Endothelial cell of umbilical vein (primary cell): Measurements from ENCODE around the gene CTDSPL.

Experiments used
- CTCF ChIP-seq, 2 donors: IDR thresholded peaks; 1 replicate in 1 of 2; 2 replicates in 1 of 2; pipeline ENCODE4 v1.5.1; 2011; ENCODE audit warnings: low read length in 2 of 2, mild to moderate bottlenecking in 2 of 2, moderate library complexity in 2 of 2, control low read depth in 1 of 2, inconsistent platforms in 1 of 2, low read depth in 1 of 2; ENCODE audit not compliant: insufficient read depth in 1 of 2; ENCODE audit errors: extremely low read depth in 1 of 2
- EZH2 ChIP-seq: IDR thresholded peaks from 2 replicates; pipeline ENCODE4 v1.6.1; 2012; ENCODE audit warnings: borderline replicate concordance, low read depth, mild to moderate bottlenecking, moderate library complexity, low read length, inconsistent platforms; ENCODE audit not compliant: severe bottlenecking
- FOS ChIP-seq: IDR thresholded peaks from 2 replicates; pipeline ENCODE4 v1.6.1; 2011; ENCODE audit warnings: mild to moderate bottlenecking, low read length, moderate library complexity, borderline replicate concordance; ENCODE audit not compliant: insufficient read depth
- JUN ChIP-seq: IDR thresholded peaks from 2 replicates; pipeline ENCODE4 v1.6.1; 2011; ENCODE audit warnings: borderline replicate concordance, low read depth; ENCODE audit not compliant: insufficient read length, insufficient read depth
- MAX ChIP-seq: IDR thresholded peaks from 2 replicates; pipeline ENCODE4 v1.6.1; 2011; ENCODE audit not compliant: insufficient read depth, insufficient read length
- POLR2A ChIP-seq: IDR thresholded peaks from 2 replicates; pipeline ENCODE4 v1.6.1; 2012; ENCODE audit warnings: low read depth, mild to moderate bottlenecking, control low read depth, low read length
- POLR2AphosphoS5 ChIP-seq: IDR thresholded peaks from 2 replicates; pipeline ENCODE4 v1.6.1; 2012; ENCODE audit warnings: low read depth, mild to moderate bottlenecking, control low read depth, low read length, moderate library complexity; ENCODE audit not compliant: insufficient read depth

DNA sequence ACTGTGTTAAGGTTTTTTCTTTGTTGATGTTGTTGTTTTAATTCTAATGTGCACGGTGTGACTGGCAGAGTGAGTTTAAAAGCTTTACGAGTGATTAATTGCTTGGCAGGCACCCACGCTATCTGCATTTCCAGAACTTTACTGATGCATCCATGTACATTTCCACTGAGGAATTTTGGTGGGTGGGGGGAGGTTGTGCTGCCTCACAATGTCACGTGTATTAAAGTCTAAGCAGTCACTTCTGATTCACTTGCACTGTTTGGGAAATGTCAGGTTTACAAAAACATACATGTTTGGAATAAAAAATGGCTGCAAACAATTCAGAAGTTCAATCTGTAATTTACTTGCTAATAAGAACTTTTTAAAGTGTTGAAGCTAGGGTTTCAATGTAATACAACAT lies 38.5 kb upstream of the CTDSPL start:
- TF ChIP-seq POLR2A (no peak), CTCF (IDR thresholded peaks at IDR 0.05; ENCODE audit: extremely low read depth in 1 of 2, insufficient read depth in 1 of 2, low read depth in 1 of 2, low read length in 2 of 2) (no peak), JUN (no peak), EZH2 (no peak), POLR2AphosphoS5 (no peak), FOS (no peak), MAX (no peak)
